ENCODE results near the gene XPO4.

XPO4 gene

GRCh38 chr13:20799726-20800416 lies 102.7 kb downstream of the XPO4 start:
- Mint-ChIP-seq H3K36me3 (ENCODE audit: low read depth) (peaks cover 65% of the 10 kb centered on the region), H3K27me3 (no peaks in the 10 kb centered on the region), H3K4me3 (no peak overlapping the region)

GRCh38 chr13:20798027-20798426 lies 104.5 kb downstream of the XPO4 start:
- Mint-ChIP-seq H3K4me3 (no peak overlapping the region), H3K36me3 (ENCODE audit: low read depth) (peaks cover 71% of the 10 kb centered on the region), H3K4me1 (ENCODE audit: low read depth) (peaks cover 32% of the 10 kb centered on the region), H3K27me3 (no peaks in the 10 kb centered on the region), H3K27ac (no peak overlapping the region), H3K9me3 (no peaks in the 10 kb centered on the region)

More at GRCh38 chr13:20799726-20800416, 102.7 kb downstream of the XPO4 start:
- Mint-ChIP-seq H3K9me3 (no peaks in the 10 kb centered on the region), H3K4me1 (ENCODE audit: low read depth) (peaks cover 42% of the 10 kb centered on the region), H3K27ac (peak overlapping the region; percentile 72)

GRCh38 chr13:20796791-20797508 lies 105.6 kb downstream of the XPO4 start:
- Mint-ChIP-seq H3K27ac (no peak overlapping the region), H3K4me3 (no peak overlapping the region), H3K4me1 (ENCODE audit: low read depth) (peaks cover 29% of the 10 kb centered on the region), H3K36me3 (ENCODE audit: low read depth) (peaks cover 72% of the 10 kb centered on the region), H3K9me3 (no peaks in the 10 kb centered on the region), H3K27me3 (no peaks in the 10 kb centered on the region)

- Mint-ChIP-seq H3K27ac (no peak overlapping the region), H3K36me3 (ENCODE audit: low read depth) (peaks cover 62% of the 10 kb centered on the region), H3K27me3 (no peaks in the 10 kb centered on the region), H3K4me1 (ENCODE audit: low read depth) (no peaks in the 10 kb centered on the region), H3K4me3 (no peak overlapping the region), H3K9me3 (no peaks in the 10 kb centered on the region)
Observed at GRCh38 chr13:20789665-20790064, 112.9 kb downstream of the XPO4 start.

GRCh38 chr13:20788312-20788711 lies 114.2 kb downstream of the XPO4 start:
- H3K4me3 Mint-ChIP-seq: no peak overlapping the region
- peaks cover 62% of the 10 kb centered on the region for H3K36me3 Mint-ChIP-seq (ENCODE audit: low read depth)
- no peaks in the 10 kb centered on the region for H3K4me1 Mint-ChIP-seq (ENCODE audit: low read depth)
- H3K9me3 Mint-ChIP-seq: no peaks in the 10 kb centered on the region
- no peak overlapping the region for H3K27ac Mint-ChIP-seq
- H3K27me3 Mint-ChIP-seq: no peaks in the 10 kb centered on the region

- no peak overlapping the region for H3K27ac Mint-ChIP-seq
- H3K4me3 Mint-ChIP-seq: no peak overlapping the region
- H3K27me3 Mint-ChIP-seq: no peaks in the 10 kb centered on the region
- peaks cover 70% of the 10 kb centered on the region for H3K36me3 Mint-ChIP-seq (ENCODE audit: low read depth)
- H3K9me3 Mint-ChIP-seq: no peaks in the 10 kb centered on the region
- H3K4me1 Mint-ChIP-seq (ENCODE audit: low read depth): no peaks in the 10 kb centered on the region
Observed at GRCh38 chr13:20787180-20787579, 115.4 kb downstream of the XPO4 start.

- H3K4me3 Mint-ChIP-seq: no peak overlapping the region
- H3K36me3 Mint-ChIP-seq (ENCODE audit: low read depth): peaks cover 66% of the 10 kb centered on the region
- H3K27ac Mint-ChIP-seq: no peak overlapping the region
- H3K4me1 Mint-ChIP-seq (ENCODE audit: low read depth): no peaks in the 10 kb centered on the region
- H3K27me3 Mint-ChIP-seq: no peaks in the 10 kb centered on the region
- H3K9me3 Mint-ChIP-seq: no peaks in the 10 kb centered on the region
Observed at GRCh38 chr13:20782116-20782708, 120.3 kb downstream of the XPO4 start.

- Mint-ChIP-seq H3K36me3 (ENCODE audit: low read depth) (peaks cover 61% of the 10 kb centered on the region), H3K27me3 (no peaks in the 10 kb centered on the region), H3K27ac (no peak overlapping the region), H3K9me3 (no peaks in the 10 kb centered on the region), H3K4me3 (no peak overlapping the region), H3K4me1 (ENCODE audit: low read depth) (peaks cover 4% of the 10 kb centered on the region)
Observed at GRCh38 chr13:20780317-20780716, 122.2 kb downstream of the XPO4 start.

- no peak overlapping the region for H3K4me3 Mint-ChIP-seq
- peaks cover 13% of the 10 kb centered on the region for H3K4me1 Mint-ChIP-seq (ENCODE audit: low read depth)
- H3K9me3 Mint-ChIP-seq: no peaks in the 10 kb centered on the region
- H3K27ac Mint-ChIP-seq: no peak overlapping the region
- H3K27me3 Mint-ChIP-seq: no peaks in the 10 kb centered on the region
- peaks cover 68% of the 10 kb centered on the region for H3K36me3 Mint-ChIP-seq (ENCODE audit: low read depth)
Observed at GRCh38 chr13:20779405-20779804, 123.1 kb downstream of the XPO4 start.

- Mint-ChIP-seq H3K27ac (no peak overlapping the region), H3K27me3 (no peaks in the 10 kb centered on the region), H3K9me3 (no peaks in the 10 kb centered on the region), H3K36me3 (ENCODE audit: low read depth) (peaks cover 63% of the 10 kb centered on the region), H3K4me3 (no peak overlapping the region), H3K4me1 (ENCODE audit: low read depth) (peaks cover 21% of the 10 kb centered on the region)
Observed at GRCh38 chr13:20778311-20778710, 124.2 kb downstream of the XPO4 start.

GRCh38 chr13:20776751-20777150 lies 125.8 kb downstream of the XPO4 start:
- Mint-ChIP-seq H3K4me1 (ENCODE audit: low read depth) (peaks cover 32% of the 10 kb centered on the region), H3K27me3 (no peaks in the 10 kb centered on the region), H3K9me3 (no peaks in the 10 kb centered on the region), H3K4me3 (no peak overlapping the region), H3K36me3 (ENCODE audit: low read depth) (peaks cover 59% of the 10 kb centered on the region), H3K27ac (no peak overlapping the region)

- peaks cover 58% of the 10 kb centered on the region for H3K36me3 Mint-ChIP-seq (ENCODE audit: low read depth)
- H3K9me3 Mint-ChIP-seq: no peaks in the 10 kb centered on the region
- no peak overlapping the region for H3K27ac Mint-ChIP-seq
- peaks cover 38% of the 10 kb centered on the region for H3K4me1 Mint-ChIP-seq (ENCODE audit: low read depth)
- H3K4me3 Mint-ChIP-seq: no peak overlapping the region
- H3K27me3 Mint-ChIP-seq: no peaks in the 10 kb centered on the region
Observed at GRCh38 chr13:20775961-20776360, 126.6 kb downstream of the XPO4 start.

GRCh38 chr13:20774746-20775145 lies 127.8 kb downstream of the XPO4 start:
- Mint-ChIP-seq H3K27me3 (no peaks in the 10 kb centered on the region), H3K4me3 (peak overlapping the region; percentile 94), H3K9me3 (peaks cover 3% of the 10 kb centered on the region), H3K36me3 (ENCODE audit: low read depth) (peaks cover 66% of the 10 kb centered on the region), H3K4me1 (ENCODE audit: low read depth) (peaks cover 49% of the 10 kb centered on the region), H3K27ac (peak overlapping the region; percentile 36)

- Mint-ChIP-seq H3K27ac (peak within 1 kb of the TSS; percentile 99), H3K36me3 (ENCODE audit: low read depth) (peaks cover 75% of the 10 kb centered on the region), H3K4me3 (peak within 1 kb of the TSS; percentile 94), H3K9me3 (peaks cover 12% of the 10 kb centered on the region), H3K27me3 (no peaks in the 10 kb centered on the region), H3K4me1 (ENCODE audit: low read depth) (peaks cover 60% of the 10 kb centered on the region)
Observed at GRCh38 chr13:20773194-20774080, 129.1 kb downstream of the XPO4 start, which contains the start of gene EEF1AKMT1. EEF1AKMT1 (minus strand) TSS chr13:20773961; CDS start chr13:20757598, 16,363 bp downstream.
